Activated CD8-positive, alpha-beta memory T cell treated with anti-CD3 and anti-CD28 coated beads for 48 hours (primary cell): Measurements from ENCODE around the gene TNFAIP2.
"Not testable (repeated sequence)": the region's sequence is repeated elsewhere in the genome, so short reads cannot be mapped to it uniquely, and the experiment has no call there.

Experiments used
- DNase-seq, 3 experiments: peaks; one replicate each; pipeline ENCODE4 v3.0.0-alpha.2; 2020; ENCODE audit warnings: low read depth in 2 of 3, low spot score in 2 of 3

TNFAIP2 gene

GRCh38 chr14:103155010-103155409 is 31.7 kb downstream of the TNFAIP2 start:
- DNase-seq: no peak

- DNase-seq: not testable (repeated sequence)
These were observed 32.2 kb downstream of the TNFAIP2 start for GRCh38 chr14:103155416-103155815.

- DNase-seq: no peak
These were observed 32.6 kb downstream of the TNFAIP2 start for GRCh38 chr14:103155826-103156394.

- no peak for DNase-seq
These were observed 33.6 kb downstream of the TNFAIP2 start for GRCh38 chr14:103156651-103157378.

- DNase-seq: no peak
These were observed 34.7 kb downstream of the TNFAIP2 start for GRCh38 chr14:103157969-103158368.

- DNase-seq: no peak
These were observed 35.4 kb downstream of the TNFAIP2 start for GRCh38 chr14:103158688-103159087.

GRCh38 chr14:103160321-103161053 is 37.2 kb downstream of the TNFAIP2 start:
- no peak for DNase-seq

GRCh38 chr14:103161054-103161397 is 37.8 kb downstream of the TNFAIP2 start:
- DNase-seq: no peak

GRCh38 chr14:103163199-103163598 is 39.9 kb downstream of the TNFAIP2 start:
- no peak for DNase-seq

GRCh38 chr14:103164006-103164405 is 40.7 kb downstream of the TNFAIP2 start:
- DNase-seq: no peak

GRCh38 chr14:103164779-103165178 is 41.5 kb downstream of the TNFAIP2 start:
- no peak for DNase-seq

GRCh38 chr14:103165323-103165722 is 42.1 kb downstream of the TNFAIP2 start:
- no peak for DNase-seq

GRCh38 chr14:103169954-103170353 is 46.7 kb downstream of the TNFAIP2 start:
- DNase-seq: no peak

GRCh38 chr14:103171206-103171605 is 47.9 kb downstream of the TNFAIP2 start:
- not testable (repeated sequence) for DNase-seq

GRCh38 chr14:103172921-103173320 is 49.7 kb downstream of the TNFAIP2 start:
- DNase-seq: no peak

- DNase-seq: not testable (repeated sequence)
These were observed 50.6 kb downstream of the TNFAIP2 start for GRCh38 chr14:103173887-103174286.

- DNase-seq: not testable (repeated sequence)
These were observed 52.9 kb downstream of the TNFAIP2 start for GRCh38 chr14:103176176-103176575.

GRCh38 chr14:103177376-103177775 is 54.1 kb downstream of the TNFAIP2 start:
- DNase-seq: no peak

GRCh38 chr14:103178521-103178920 is 55.3 kb downstream of the TNFAIP2 start:
- DNase-seq: no peak

GRCh38 chr14:103179094-103179493 is 55.8 kb downstream of the TNFAIP2 start:
- no peak for DNase-seq

- no peak for DNase-seq
These were observed 57.1 kb downstream of the TNFAIP2 start for GRCh38 chr14:103180331-103180730.

- DNase-seq: no peak
These were observed 60.8 kb downstream of the TNFAIP2 start for GRCh38 chr14:103184046-103184445.
